ENCODE data around the gene ARPC2. TPM values are rescaled to one million over a fixed set of nuclear protein-coding genes. Genes with fewer than 3 reads are reported as not detected.

ARPC2 gene
- total RNA-seq, 1 donor from 2014 or later, result 737 TPM

GRCh38 chr2:218295029-218295428 lies 78.0 kb downstream of the ARPC2 start:
- POLR2A ChIA-PET, result interaction anchor here (7.2 kb wide), 1 partner anchor 22 kb away, joined by 97 read pairs; the partner anchor contains the start of genes AAMP and PNKD

GRCh38 chr2:218296200-218296599 lies 79.2 kb downstream of the ARPC2 start:
- no peak for ATAC-seq (ENCODE audit: low read depth)
- Mint-ChIP-seq H3K27ac (no peak overlapping the region), H3K27me3 (no peaks in the 10 kb centered on the region), H3K9me3 (no peaks in the 10 kb centered on the region), H3K36me3 (ENCODE audit: low read depth) (no peaks in the 10 kb centered on the region), H3K4me3 (no peak overlapping the region), H3K4me1 (peaks cover 41% of the 10 kb centered on the region)
- CTCF ChIA-PET, result interaction anchor here (0.6 to 1.4 kb wide), 3 partner anchors 24 to 100 kb away, joined by 3 to 8 read pairs (median 5); no protein-coding TSS in a partner anchor
- no peak for TF ChIP-seq CTCF (IDR thresholded peaks at IDR 0.05)
- POLR2A ChIA-PET, result no interaction called here
- intact Hi-C loops (cut with micrococcal nuclease), result no loop called here
- no peak for DNase-seq

More at GRCh38 chr2:218295029-218295428, 78.0 kb downstream of the ARPC2 start:
- CTCF ChIA-PET, result interaction anchor here (0.8 to 1.4 kb wide), 3 partner anchors 63 to 106 kb away, joined by 3 to 5 read pairs (median 3); no protein-coding TSS in a partner anchor
- TF ChIP-seq CTCF (IDR thresholded peaks at IDR 0.05), result no peak
- Mint-ChIP-seq H3K4me1 (peaks cover 51% of the 10 kb centered on the region), H3K9me3 (no peaks in the 10 kb centered on the region), H3K27ac (no peak overlapping the region), H3K36me3 (ENCODE audit: low read depth) (no peaks in the 10 kb centered on the region), H3K4me3 (no peak overlapping the region), H3K27me3 (no peaks in the 10 kb centered on the region)
- intact Hi-C loops (cut with micrococcal nuclease), result no loop called here
- no peak for ATAC-seq (ENCODE audit: low read depth)
- no peak for DNase-seq

- H3K27ac Mint-ChIP-seq, result no peak overlapping the region
- no peak for DNase-seq
- H3K27me3 Mint-ChIP-seq, result no peaks in the 10 kb centered on the region
- H3K36me3 Mint-ChIP-seq (ENCODE audit: low read depth), result no peaks in the 10 kb centered on the region
- CTCF ChIA-PET, result interaction anchor here (1.4 kb wide), 1 partner anchor 24 kb away, joined by 8 read pairs; no protein-coding TSS in a partner anchor
- peaks cover 38% of the 10 kb centered on the region for H3K4me1 Mint-ChIP-seq
- no peak for ATAC-seq (ENCODE audit: low read depth)
- POLR2A ChIA-PET, result no interaction called here
- TF ChIP-seq CTCF (IDR thresholded peaks at IDR 0.05), result no peak
- H3K9me3 Mint-ChIP-seq, result no peaks in the 10 kb centered on the region
- intact Hi-C loops (cut with micrococcal nuclease), result no loop called here
- no peak overlapping the region for H3K4me3 Mint-ChIP-seq
These were observed 79.9 kb downstream of the ARPC2 start for GRCh38 chr2:218296847-218297246.

GRCh38 chr2:218298314-218298875 lies 81.4 kb downstream of the ARPC2 start:
- no peak overlapping the region for H3K4me3 Mint-ChIP-seq
- H3K4me1 Mint-ChIP-seq, result peaks cover 28% of the 10 kb centered on the region
- no peaks in the 10 kb centered on the region for H3K9me3 Mint-ChIP-seq
- no peaks in the 10 kb centered on the region for H3K27me3 Mint-ChIP-seq
- TF ChIP-seq CTCF (IDR thresholded peaks at IDR 0.05), result no peak
- CTCF ChIA-PET, result interaction anchor here (1.6 to 2.7 kb wide), 3 partner anchors 25 to 98 kb away, joined by 5 to 13 read pairs (median 6); partner anchors contain the start of gene CATIP
- intact Hi-C loops (cut with micrococcal nuclease), result no loop called here
- no peak for ATAC-seq (ENCODE audit: low read depth)
- H3K36me3 Mint-ChIP-seq (ENCODE audit: low read depth), result no peaks in the 10 kb centered on the region
- DNase-seq, result no peak
- no peak overlapping the region for H3K27ac Mint-ChIP-seq
- POLR2A ChIA-PET, result no interaction called here

GRCh38 chr2:218300141-218300540 lies 83.2 kb downstream of the ARPC2 start:
- no peaks in the 10 kb centered on the region for H3K27me3 Mint-ChIP-seq
- H3K36me3 Mint-ChIP-seq (ENCODE audit: low read depth), result no peaks in the 10 kb centered on the region
- ChIA-PET POLR2A (interaction anchor here (0.6 kb wide), 1 partner anchor 69 kb away, joined by 3 read pairs; no protein-coding TSS in a partner anchor), CTCF (interaction anchor here (1.1 to 2.7 kb wide), 3 partner anchors 10 to 56 kb away, joined by 5 to 13 read pairs (median 6); partner anchors contain the start of gene CATIP)
- DNase-seq (no peak), ATAC-seq (ENCODE audit: low read depth) (no peak)
- H3K9me3 Mint-ChIP-seq, result no peaks in the 10 kb centered on the region
- no peak for TF ChIP-seq CTCF (IDR thresholded peaks at IDR 0.05)
- H3K27ac Mint-ChIP-seq, result no peak overlapping the region
- intact Hi-C loops (cut with micrococcal nuclease), result loop anchor here (2.0 kb wide), 1 partner anchor 21 kb away; no protein-coding TSS in a partner anchor
- H3K4me1 Mint-ChIP-seq, result peaks cover 11% of the 10 kb centered on the region
- no peak overlapping the region for H3K4me3 Mint-ChIP-seq
